AG10803 (cell line): ENCODE results near the gene ERVW-1.

ENCODE experiments used
- DNase-seq: peaks from one replicate; pipeline ENCODE4 v3.0.0; 2010; ENCODE audit warnings: low read depth
- H3K4me3 ChIP-seq: 2 replicates; pipeline ENCODE4 v1.5.1; 2011; ENCODE audit warnings: mild to moderate bottlenecking, low read length, control low read depth
- CTCF ChIP-seq: conservative IDR thresholded peaks from 2 replicates; pipeline ENCODE4 v1.5.1; 2011; ENCODE audit warnings: mild to moderate bottlenecking, low read length, control low read depth, inconsistent platforms

ERVW-1 gene

GRCh38 chr7:92432299-92432946 is 45.3 kb downstream of the ERVW-1 start:
- DNase-seq, result no peak
- TF ChIP-seq CTCF, result no peak
- H3K4me3 ChIP-seq, result no peak overlapping the region

GRCh38 chr7:92427193-92427592 is 50.6 kb downstream of the ERVW-1 start:
- no peak for DNase-seq
- no peak for TF ChIP-seq CTCF
- no peak overlapping the region for H3K4me3 ChIP-seq

GRCh38 chr7:92425311-92425947 is 52.3 kb downstream of the ERVW-1 start:
- TF ChIP-seq CTCF, result no peak
- DNase-seq, result no peak
- H3K4me3 ChIP-seq, result no peak overlapping the region

GRCh38 chr7:92423710-92424131 is 54.0 kb downstream of the ERVW-1 start:
- no peak for DNase-seq
- no peak for TF ChIP-seq CTCF
- H3K4me3 ChIP-seq, result no peak overlapping the region

- no peak for TF ChIP-seq CTCF
- H3K4me3 ChIP-seq, result no peak overlapping the region
- no peak for DNase-seq
These were observed 54.8 kb downstream of the ERVW-1 start for GRCh38 chr7:92422926-92423325.

GRCh38 chr7:92421676-92422435 is 55.9 kb downstream of the ERVW-1 start:
- H3K4me3 ChIP-seq, result no peak overlapping the region
- no peak for TF ChIP-seq CTCF
- no peak for DNase-seq
